Prostate gland (tissue), 1 donor: ENCODE results near the gene TSR1.

Source experiments
- POLR2A ChIP-seq: fragments of 450-650 bp; IDR thresholded peaks from one replicate; pipeline ENCODE4 v1.6.1; 2016; ENCODE audit warnings: antibody characterized with exemption, mild to moderate bottlenecking
- POLR2AphosphoS5 ChIP-seq: sonication (generic); formaldehyde crosslinking; IDR thresholded peaks from one replicate; pipeline ENCODE4 v1.6.1; 2017; ENCODE audit warnings: antibody characterized with exemption

GRCh38 chr17:2368359-2368758 is 32.1 kb upstream of the TSR1 start:
- no peak for TF ChIP-seq POLR2A
- TF ChIP-seq POLR2AphosphoS5 = no peak
